HepG2 (cell line): Measurements from ENCODE around the gene PPP6R2. TPM values are rescaled to one million over a fixed set of nuclear protein-coding genes. Genes with fewer than 3 reads are reported as not detected.

Source experiments
- ATF1 ChIP-seq: IDR thresholded peaks from 2 replicates; pipeline ENCODE4 v1.6.1; 2016; ENCODE audit warnings: mild to moderate bottlenecking, control low read depth
- ATF2 ChIP-seq: sonication (generic); formaldehyde crosslinking; IDR thresholded peaks from 2 replicates; pipeline ENCODE4 v1.4.0; 2020; ENCODE audit warnings: missing genetic modification reagents
- CHCHD3 ChIP-seq: sonication (generic); formaldehyde crosslinking; IDR thresholded peaks from 2 replicates; pipeline ENCODE4 v1.8.0; 2022; ENCODE audit warnings: mild to moderate bottlenecking, missing genetic modification reagents, moderate library complexity
- FOXO1 ChIP-seq: sonication (generic); formaldehyde crosslinking; IDR thresholded peaks from 2 replicates; pipeline ENCODE4 v1.4.0; 2020; ENCODE audit warnings: missing genetic modification reagents
- HHEX ChIP-seq: IDR thresholded peaks from 2 replicates; pipeline ENCODE4 v1.6.1; 2016; ENCODE audit warnings: control low read depth
- HNF1A ChIP-seq, 2 experiments: sonication (generic) in 1 of 2; formaldehyde crosslinking in 1 of 2; IDR thresholded peaks; 2 replicates each; pipeline versions ENCODE4 v1.4.0 to v1.6.1; 2016 to 2020; ENCODE audit warnings: borderline replicate concordance in 1 of 2, low read depth in 1 of 2, mild to moderate bottlenecking in 1 of 2, missing genetic modification reagents in 1 of 2
- HOXA5 ChIP-seq: sonication (generic); formaldehyde crosslinking; IDR thresholded peaks from 2 replicates; pipeline ENCODE4 v1.4.0; 2020; ENCODE audit warnings: missing genetic modification reagents
- JUND ChIP-seq: sonication (generic); formaldehyde crosslinking; IDR thresholded peaks from 2 replicates; pipeline ENCODE4 v1.8.0; 2022; ENCODE audit warnings: mild to moderate bottlenecking, missing genetic modification reagents
- KLF13 ChIP-seq: sonication (generic); formaldehyde crosslinking; IDR thresholded peaks from 2 replicates; pipeline ENCODE4 v1.4.0; 2020; ENCODE audit warnings: mild to moderate bottlenecking, missing genetic modification reagents
- SOX6 ChIP-seq, 2 experiments: fragments of 450-650 bp in 1 of 2; sonication (generic) in 1 of 2; formaldehyde crosslinking in 1 of 2; IDR thresholded peaks; 2 replicates each; pipeline versions ENCODE4 v1.4.0 to v1.6.1; 2017 to 2020; ENCODE audit warnings: antibody characterized with exemption in 1 of 2, mild to moderate bottlenecking in 1 of 2, missing genetic modification reagents in 1 of 2
- SYNCRIP ChIP-seq: fragments of 200-400 bp; formaldehyde crosslinking; IDR thresholded peaks from 2 replicates; pipeline ENCODE4 v1.6.1; 2018; ENCODE audit warnings: mild to moderate bottlenecking, low read depth, low read length; ENCODE audit not compliant: insufficient read depth
- TCF7L2 ChIP-seq: IDR thresholded peaks from 2 replicates; pipeline ENCODE4 v1.6.1; 2011; ENCODE audit warnings: mild to moderate bottlenecking, low read depth, low read length, moderate library complexity
- ZBTB3 ChIP-seq: sonication (generic); formaldehyde crosslinking; IDR thresholded peaks from 2 replicates; pipeline ENCODE4 v1.4.0; 2020; ENCODE audit warnings: low read depth, mild to moderate bottlenecking, moderate library complexity, missing genetic modification reagents, borderline replicate concordance
- ZFY ChIP-seq: sonication (generic); formaldehyde crosslinking; IDR thresholded peaks from 2 replicates; pipeline ENCODE4 v1.4.0; 2020; ENCODE audit warnings: missing genetic modification reagents
- ZGPAT ChIP-seq: IDR thresholded peaks from 2 replicates; pipeline ENCODE4 v1.6.1; 2016; ENCODE audit warnings: mild to moderate bottlenecking
- ZNF263 ChIP-seq: sonication (generic); formaldehyde crosslinking; IDR thresholded peaks from 2 replicates; pipeline ENCODE4 v1.4.0; 2020; ENCODE audit warnings: missing genetic modification reagents
- ZNF34 ChIP-seq: sonication (generic); formaldehyde crosslinking; IDR thresholded peaks from 2 replicates; pipeline ENCODE4 v1.4.0; 2020; ENCODE audit warnings: mild to moderate bottlenecking, missing genetic modification reagents, borderline replicate concordance
- ZNF652 ChIP-seq: IDR thresholded peaks from 2 replicates; pipeline ENCODE4 v1.6.1; 2016; ENCODE audit warnings: low read depth, borderline replicate concordance
- ZNF703 ChIP-seq: sonication (generic); formaldehyde crosslinking; IDR thresholded peaks from 2 replicates; pipeline ENCODE4 v1.5.1; 2020; ENCODE audit warnings: missing genetic modification reagents, mild to moderate bottlenecking, moderate library complexity, borderline replicate concordance
- ZNF800 ChIP-seq: sonication (generic); formaldehyde crosslinking; IDR thresholded peaks from 2 replicates; pipeline ENCODE4 v1.4.0; 2020; ENCODE audit warnings: missing genetic modification reagents
- ZSCAN12 ChIP-seq: sonication (generic); formaldehyde crosslinking; IDR thresholded peaks from 2 replicates; pipeline ENCODE4 v1.9.0; 2021; ENCODE audit warnings: mild to moderate bottlenecking, missing genetic modification reagents
- polyA plus RNA-seq, 8 experiments: library from polyadenylated mRNA; depleted of rRNA in 3 of 8; stranded (reverse) in 7 of 8; unstranded in 1 of 8; fragments of >200 nt; fragmentation: Illumina TruSeq in 4 of 8; extraction: Trizol in 4 of 8; gene quantifications; 2 replicates each; pipeline versions ENCODE4 v1.2.1 to v1.2.3, GENCODE V29; 2011 to 2016; ENCODE audit warnings: low read depth in 4 of 8, missing spikeins in 1 of 8, mixed read lengths in 1 of 8; ENCODE audit not compliant: insufficient read depth in 1 of 8
- total RNA-seq, 5 experiments: library from RNA; depleted of rRNA; stranded (reverse); fragments of >200 nt; fragmentation: Illumina TruSeq; extraction: Trizol; gene quantifications; 2 replicates each; pipeline ENCODE4 v1.2.3, GENCODE V29; 2016; ENCODE audit warnings: low read depth in 1 of 5

The PPP6R2 gene
- total and polyA plus RNA-seq, 2 of the 13 experiments (the other 11 are each of a cell fraction or from before 2014, with no cell fraction given) = 55.0 to 102 TPM

GRCh38 chr22:50396751-50397370, 53.7 kb downstream of the PPP6R2 start (continued):
- TF ChIP-seq ZNF652 (CRISPR knock-in tag) (no peak), CHCHD3 (CRISPR knock-in tag) (no peak), ZNF263 (peak; percentile 97), ZNF800 (CRISPR knock-in tag) (no peak), SYNCRIP (no peak), ATF2 (CRISPR knock-in tag) (peak; percentile 72; the same call in 1 of the 2 replicates), SOX6 (IDR thresholded peaks at IDR 0.05) (no peak), SOX6 (CRISPR knock-in tag; IDR thresholded peaks at IDR 0.05) (peak; percentile 93), ZFY (no peak), ZGPAT (CRISPR knock-in tag) (peak; percentile 93), HOXA5 (no peak; the same call in 1 of the 2 replicates), HNF1A (IDR thresholded peaks at IDR 0.05; ENCODE audit: low read depth) (peak; percentile 79), HNF1A (CRISPR knock-in tag; IDR thresholded peaks at IDR 0.05; ENCODE audit: borderline replicate concordance) (peak; percentile 91; the same call in 1 of the 2 replicates), ZNF703 (CRISPR knock-in tag) (peak; percentile 70; the same call in 1 of the 2 replicates), FOXO1 (CRISPR knock-in tag) (peak; percentile 91), TCF7L2 (no peak), HHEX (CRISPR knock-in tag) (peak; percentile 99), ZNF34 (CRISPR knock-in tag) (no peak), ATF1 (CRISPR knock-in tag) (peak; percentile 71), JUND (CRISPR knock-in tag) (peak; percentile 63; the same call in 1 of the 2 replicates), ZBTB3 (CRISPR knock-in tag) (no peak), ZSCAN12 (no peak), KLF13 (CRISPR knock-in tag) (no peak)
